ENCODE measurements around the gene NFILZ.

The NFILZ gene

GRCh38 chr19:8648240-8648639 is 17.8 kb downstream of the NFILZ start:
- H3K27me3 Mint-ChIP-seq: no peaks in the 10 kb centered on the region
- no peaks in the 10 kb centered on the region for H3K4me1 Mint-ChIP-seq (ENCODE audit: low read depth)
- no peaks in the 10 kb centered on the region for H3K9me3 Mint-ChIP-seq
- H3K27ac Mint-ChIP-seq: no peak overlapping the region
- H3K4me3 Mint-ChIP-seq: no peak overlapping the region
- H3K36me3 Mint-ChIP-seq (ENCODE audit: low read depth): no peaks in the 10 kb centered on the region

GRCh38 chr19:8654591-8655339 is 24.3 kb downstream of the NFILZ start:
- Mint-ChIP-seq H3K27me3 (peaks cover 4% of the 10 kb centered on the region), H3K27ac (no peak overlapping the region), H3K36me3 (ENCODE audit: low read depth) (no peaks in the 10 kb centered on the region), H3K4me1 (ENCODE audit: low read depth) (peaks cover 15% of the 10 kb centered on the region), H3K4me3 (no peak overlapping the region), H3K9me3 (no peaks in the 10 kb centered on the region)

- peaks cover 4% of the 10 kb centered on the region for H3K27me3 Mint-ChIP-seq
- no peaks in the 10 kb centered on the region for H3K36me3 Mint-ChIP-seq (ENCODE audit: low read depth)
- H3K4me1 Mint-ChIP-seq (ENCODE audit: low read depth): peaks cover 15% of the 10 kb centered on the region
- H3K27ac Mint-ChIP-seq: peak overlapping the region; percentile 71
- no peaks in the 10 kb centered on the region for H3K9me3 Mint-ChIP-seq
- H3K4me3 Mint-ChIP-seq: no peak overlapping the region
These were observed 24.9 kb downstream of the NFILZ start for GRCh38 chr19:8655340-8655709.

- Mint-ChIP-seq H3K27me3 (peaks cover 4% of the 10 kb centered on the region), H3K4me3 (no peak overlapping the region), H3K36me3 (ENCODE audit: low read depth) (no peaks in the 10 kb centered on the region), H3K27ac (no peak overlapping the region), H3K9me3 (no peaks in the 10 kb centered on the region), H3K4me1 (ENCODE audit: low read depth) (peaks cover 15% of the 10 kb centered on the region)
These were observed 27.4 kb downstream of the NFILZ start for GRCh38 chr19:8657869-8658268.

- H3K4me1 Mint-ChIP-seq (ENCODE audit: low read depth): peaks cover 26% of the 10 kb centered on the region
- no peaks in the 10 kb centered on the region for H3K36me3 Mint-ChIP-seq (ENCODE audit: low read depth)
- no peak overlapping the region for H3K4me3 Mint-ChIP-seq
- H3K27ac Mint-ChIP-seq: no peak overlapping the region
- peaks cover 4% of the 10 kb centered on the region for H3K27me3 Mint-ChIP-seq
- no peaks in the 10 kb centered on the region for H3K9me3 Mint-ChIP-seq
These were observed 29.5 kb downstream of the NFILZ start for GRCh38 chr19:8659905-8660304.

GRCh38 chr19:8662263-8662662 is 31.8 kb downstream of the NFILZ start:
- H3K9me3 Mint-ChIP-seq: no peaks in the 10 kb centered on the region
- no peaks in the 10 kb centered on the region for H3K27me3 Mint-ChIP-seq
- peaks cover 39% of the 10 kb centered on the region for H3K4me1 Mint-ChIP-seq (ENCODE audit: low read depth)
- H3K27ac Mint-ChIP-seq: no peak overlapping the region
- H3K4me3 Mint-ChIP-seq: no peak overlapping the region
- no peaks in the 10 kb centered on the region for H3K36me3 Mint-ChIP-seq (ENCODE audit: low read depth)

GRCh38 chr19:8663920-8664670 is 33.7 kb downstream of the NFILZ start:
- H3K27ac Mint-ChIP-seq: peak overlapping the region; percentile 11
- H3K4me3 Mint-ChIP-seq: no peak overlapping the region
- no peaks in the 10 kb centered on the region for H3K9me3 Mint-ChIP-seq
- peaks cover 48% of the 10 kb centered on the region for H3K4me1 Mint-ChIP-seq (ENCODE audit: low read depth)
- H3K27me3 Mint-ChIP-seq: no peaks in the 10 kb centered on the region
- H3K36me3 Mint-ChIP-seq (ENCODE audit: low read depth): no peaks in the 10 kb centered on the region

- Mint-ChIP-seq H3K4me3 (no peak overlapping the region), H3K4me1 (ENCODE audit: low read depth) (peaks cover 53% of the 10 kb centered on the region), H3K27ac (no peak overlapping the region), H3K9me3 (no peaks in the 10 kb centered on the region), H3K27me3 (no peaks in the 10 kb centered on the region), H3K36me3 (ENCODE audit: low read depth) (no peaks in the 10 kb centered on the region)
These were observed 34.2 kb downstream of the NFILZ start for GRCh38 chr19:8664671-8665057.

- peak overlapping the region; percentile 35 for H3K4me3 Mint-ChIP-seq
- no peaks in the 10 kb centered on the region for H3K27me3 Mint-ChIP-seq
- H3K4me1 Mint-ChIP-seq (ENCODE audit: low read depth): peaks cover 60% of the 10 kb centered on the region
- H3K27ac Mint-ChIP-seq: no peak overlapping the region
- H3K9me3 Mint-ChIP-seq: no peaks in the 10 kb centered on the region
- H3K36me3 Mint-ChIP-seq (ENCODE audit: low read depth): no peaks in the 10 kb centered on the region
These were observed 35.2 kb downstream of the NFILZ start for GRCh38 chr19:8665468-8666213.

- H3K27me3 Mint-ChIP-seq: no peaks in the 10 kb centered on the region
- peaks cover 73% of the 10 kb centered on the region for H3K4me1 Mint-ChIP-seq (ENCODE audit: low read depth)
- no peak overlapping the region for H3K27ac Mint-ChIP-seq
- H3K4me3 Mint-ChIP-seq: no peak overlapping the region
- H3K9me3 Mint-ChIP-seq: no peaks in the 10 kb centered on the region
- H3K36me3 Mint-ChIP-seq (ENCODE audit: low read depth): no peaks in the 10 kb centered on the region
These were observed 36.5 kb downstream of the NFILZ start for GRCh38 chr19:8666814-8667405.

GRCh38 chr19:8673276-8673891 is 43.0 kb downstream of the NFILZ start:
- H3K9me3 Mint-ChIP-seq: peaks cover 5% of the 10 kb centered on the region
- no peak overlapping the region for H3K4me3 Mint-ChIP-seq
- peaks cover 44% of the 10 kb centered on the region for H3K4me1 Mint-ChIP-seq (ENCODE audit: low read depth)
- no peaks in the 10 kb centered on the region for H3K27me3 Mint-ChIP-seq
- H3K36me3 Mint-ChIP-seq (ENCODE audit: low read depth): peaks cover 5% of the 10 kb centered on the region
- H3K27ac Mint-ChIP-seq: no peak overlapping the region

GRCh38 chr19:8675066-8675465 is 44.6 kb downstream of the NFILZ start:
- Mint-ChIP-seq H3K27ac (no peak overlapping the region), H3K36me3 (ENCODE audit: low read depth) (peaks cover 8% of the 10 kb centered on the region), H3K27me3 (no peaks in the 10 kb centered on the region), H3K4me1 (ENCODE audit: low read depth) (peaks cover 32% of the 10 kb centered on the region), H3K9me3 (peaks cover 8% of the 10 kb centered on the region), H3K4me3 (no peak overlapping the region)

GRCh38 chr19:8678244-8678807 is 47.9 kb downstream of the NFILZ start:
- Mint-ChIP-seq H3K4me1 (ENCODE audit: low read depth) (peaks cover 41% of the 10 kb centered on the region), H3K36me3 (ENCODE audit: low read depth) (peaks cover 8% of the 10 kb centered on the region), H3K4me3 (no peak overlapping the region), H3K27ac (no peak overlapping the region), H3K27me3 (no peaks in the 10 kb centered on the region), H3K9me3 (peaks cover 13% of the 10 kb centered on the region)

All from stimulated activated naive CD8-positive, alpha-beta T cell treated with anti-CD3 and anti-CD28 coated beads, Interleukin-15, Interleukin-2, amounts not matched to agents 100 ng/mL and 50 ng/mL, for 24 hours (primary cell).